Psoas muscle (tissue), 8 donors: ENCODE data around the gene SPG7. TPM values are rescaled to one million over a fixed set of nuclear protein-coding genes. Genes with fewer than 3 reads are reported as not detected.

Experiments used
- ATAC-seq, 4 donors: fragments of 200-7000 bp; cut with Tn5 transposase; one replicate each; pipeline ENCODE4 v1.9.1; 2020; ENCODE audit warnings: moderate library complexity in 3 of 4, mild to moderate bottlenecking in 2 of 4
- DNase-seq, 2 donors: peaks; one replicate each; pipeline ENCODE4 v3.0.0-alpha.2; 2020
- H3K27ac ChIP-seq: fragments of 200-600 bp; one replicate; pipeline ENCODE4 v1.8.0; 2022
- H3K27me3 ChIP-seq, 3 donors: fragments of 200-600 bp in 1 of 3; one replicate each; pipeline versions ENCODE4 v1.6.1 to v1.8.0; 2013 to 2022; ENCODE audit warnings: low read length in 2 of 3, mild to moderate bottlenecking in 2 of 3, moderate library complexity in 1 of 3; ENCODE audit not compliant: insufficient read depth in 3 of 3
- H3K36me3 ChIP-seq, 2 donors: fragments of 200-600 bp in 1 of 2; one replicate each; pipeline versions ENCODE4 v1.6.1 to v1.8.0; 2013 to 2022; ENCODE audit warnings: low read depth in 1 of 2, mild to moderate bottlenecking in 1 of 2, moderate library complexity in 1 of 2; ENCODE audit not compliant: insufficient read depth in 1 of 2
- H3K4me1 ChIP-seq: fragments of 200-600 bp; one replicate; pipeline ENCODE4 v1.8.0; 2022
- H3K4me3 ChIP-seq: fragments of 200-600 bp; one replicate; pipeline ENCODE4 v1.8.0; 2022; ENCODE audit warnings: mild to moderate bottlenecking
- H3K9me3 ChIP-seq: fragments of 200-600 bp; one replicate; pipeline ENCODE4 v1.8.0; 2022
- WGBS, 3 donors: extraction: QIAGEN DNeasy Blood & Tissue Kit; methylation state at CpG; one replicate each; pipeline versions ENCODE4 v1.1.6 to v1.1.7; 2013; 5-methylcytosine and 5-hydroxymethylcytosine counted together
- intact Hi-C, 2 donors: fragments of 100-400 bp; cut with DNase I; formaldehyde crosslinking; loops; one replicate each; pipeline versions ENCODE4 v1.11.0 to v1.14.2; 2022
- polyA plus RNA-seq, 3 donors: library from polyadenylated mRNA; stranded (reverse); fragments of 200-250 nt; gene quantifications; one replicate each; pipeline ENCODE4 v1.2.3, GENCODE V29; 2013
- total RNA-seq, 4 donors: library from RNA; stranded (reverse); fragmentation: NEBNext Ultra II Directional in 2 of 4; extraction: Animal tissue kit (Norgen Biotek cat#: 25700) in 2 of 4; gene quantifications; one replicate each; pipeline versions ENCODE4 v1.2.1 to v1.2.4, GENCODE V29; 2021 to 2023
- TF ChIP-seq, protein P1 (sequence below): fragments of 200-600 bp; IDR thresholded peaks from one replicate; pipeline ENCODE4 v1.8.0; 2022; ENCODE audit warnings: antibody characterized with exemption
- donor health status: healthy with polysubstance abuse.
- donor health status: DM: no; HTN: no; CAD: no; lungs with moderate emphysema.
- donor health status: Bipolar disorder and iron deficiency.
- donor health status: healthy.
- donor health status: DM: yes; HTN: yes; CAD: no.
- donor health status: DM: no; HTN: no; CAD: no.
- donor health status: DM: no; HTN: no; CAD: no.
- donor health status: DM: yes; HTN: yes; CAD: no.

The SPG7 gene
- total and polyA plus RNA-seq, 7 donors = 57.5 to 95.3 (median 86.8) TPM

DNA sequence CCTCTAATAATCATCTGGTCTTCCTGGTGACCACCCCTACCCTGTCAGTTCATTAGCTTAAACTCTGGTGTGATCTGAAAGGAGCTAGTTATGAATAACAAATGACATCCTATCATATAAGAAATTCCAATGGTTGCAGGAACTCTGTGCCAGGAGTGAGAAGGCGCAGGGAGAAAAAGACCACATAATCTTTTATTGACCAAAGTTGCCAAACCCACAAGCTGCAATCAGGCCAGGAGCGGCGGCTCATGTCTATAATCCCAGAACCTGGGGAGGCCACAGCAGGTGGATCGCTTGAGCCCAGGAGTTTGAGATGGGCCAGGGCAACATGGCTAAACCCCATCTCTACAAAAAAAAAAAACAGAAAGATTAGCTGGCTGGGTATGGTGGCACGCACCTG, 41.3 kb upstream of the SPG7 start:
- WGBS, 3 donors = 92 to 99% (median 93%) methylated on average over 5 of the region's 5 CpGs
- H3K27ac ChIP-seq = no peak overlapping the region
- TF ChIP-seq, protein P1, sequence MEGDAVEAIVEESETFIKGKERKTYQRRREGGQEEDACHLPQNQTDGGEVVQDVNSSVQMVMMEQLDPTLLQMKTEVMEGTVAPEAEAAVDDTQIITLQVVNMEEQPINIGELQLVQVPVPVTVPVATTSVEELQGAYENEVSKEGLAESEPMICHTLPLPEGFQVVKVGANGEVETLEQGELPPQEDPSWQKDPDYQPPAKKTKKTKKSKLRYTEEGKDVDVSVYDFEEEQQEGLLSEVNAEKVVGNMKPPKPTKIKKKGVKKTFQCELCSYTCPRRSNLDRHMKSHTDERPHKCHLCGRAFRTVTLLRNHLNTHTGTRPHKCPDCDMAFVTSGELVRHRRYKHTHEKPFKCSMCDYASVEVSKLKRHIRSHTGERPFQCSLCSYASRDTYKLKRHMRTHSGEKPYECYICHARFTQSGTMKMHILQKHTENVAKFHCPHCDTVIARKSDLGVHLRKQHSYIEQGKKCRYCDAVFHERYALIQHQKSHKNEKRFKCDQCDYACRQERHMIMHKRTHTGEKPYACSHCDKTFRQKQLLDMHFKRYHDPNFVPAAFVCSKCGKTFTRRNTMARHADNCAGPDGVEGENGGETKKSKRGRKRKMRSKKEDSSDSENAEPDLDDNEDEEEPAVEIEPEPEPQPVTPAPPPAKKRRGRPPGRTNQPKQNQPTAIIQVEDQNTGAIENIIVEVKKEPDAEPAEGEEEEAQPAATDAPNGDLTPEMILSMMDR = no peak
- H3K4me1 ChIP-seq = peaks cover 51% of the 10 kb centered on the region
- DNase-seq = no peak
- no peak overlapping the region for H3K4me3 ChIP-seq
- ATAC-seq = no peak
- H3K9me3 ChIP-seq = no peaks in the 10 kb centered on the region
- intact Hi-C loops = no loop called here
- no peaks in the 10 kb centered on the region for H3K27me3 ChIP-seq
- no peaks in the 10 kb centered on the region for H3K36me3 ChIP-seq

DNA sequence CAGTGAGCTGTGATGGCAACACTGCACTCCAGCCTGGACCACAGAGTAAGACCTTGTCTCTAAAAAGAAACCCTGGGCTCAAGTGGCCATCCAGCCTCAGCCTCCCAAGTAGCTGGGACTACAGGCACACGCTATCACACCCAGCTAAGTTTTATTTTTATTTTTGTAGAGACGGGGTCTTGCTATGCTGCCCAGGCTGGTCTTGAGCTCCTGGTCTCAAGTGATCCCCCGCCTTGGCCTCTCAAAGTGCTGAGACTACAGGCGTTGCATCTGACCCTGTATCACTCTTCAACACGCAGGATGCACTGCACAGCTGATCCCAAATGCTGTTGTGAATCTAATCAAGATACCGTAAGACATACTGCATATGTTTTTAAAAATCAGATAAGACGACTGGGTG, 40.8 kb upstream of the SPG7 start:
- no peak overlapping the region for H3K27ac ChIP-seq
- no peaks in the 10 kb centered on the region for H3K9me3 ChIP-seq
- H3K36me3 ChIP-seq = no peaks in the 10 kb centered on the region
- H3K27me3 ChIP-seq = no peaks in the 10 kb centered on the region
- peaks cover 55% of the 10 kb centered on the region for H3K4me1 ChIP-seq
- no peak for ATAC-seq
- no peak overlapping the region for H3K4me3 ChIP-seq
- 91 to 95% (median 93%) methylated on average over 7 of the region's 7 CpGs for WGBS, 3 donors
- no peak for DNase-seq
- intact Hi-C loops = no loop called here
- TF ChIP-seq, protein P1 = no peak

DNA sequence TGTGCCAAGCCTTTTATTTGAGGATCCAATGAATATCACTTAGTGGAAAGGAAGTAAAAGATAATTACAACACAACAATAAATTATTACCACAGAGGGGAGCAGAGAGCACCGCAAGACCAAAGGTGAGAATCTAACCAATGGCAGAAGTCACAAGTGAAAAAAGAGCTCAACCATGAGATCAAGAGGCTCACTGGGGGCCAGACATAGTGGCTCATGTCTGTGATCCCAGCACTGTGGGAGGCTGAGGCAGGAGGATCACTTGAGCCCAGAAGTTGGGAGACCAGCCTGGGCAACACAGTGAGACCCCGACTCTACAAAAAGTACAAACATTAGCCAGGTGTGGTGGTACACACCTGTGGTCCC, 35.5 kb upstream of the SPG7 start:
- H3K4me1 ChIP-seq = peaks cover 85% of the 10 kb centered on the region

DNA sequence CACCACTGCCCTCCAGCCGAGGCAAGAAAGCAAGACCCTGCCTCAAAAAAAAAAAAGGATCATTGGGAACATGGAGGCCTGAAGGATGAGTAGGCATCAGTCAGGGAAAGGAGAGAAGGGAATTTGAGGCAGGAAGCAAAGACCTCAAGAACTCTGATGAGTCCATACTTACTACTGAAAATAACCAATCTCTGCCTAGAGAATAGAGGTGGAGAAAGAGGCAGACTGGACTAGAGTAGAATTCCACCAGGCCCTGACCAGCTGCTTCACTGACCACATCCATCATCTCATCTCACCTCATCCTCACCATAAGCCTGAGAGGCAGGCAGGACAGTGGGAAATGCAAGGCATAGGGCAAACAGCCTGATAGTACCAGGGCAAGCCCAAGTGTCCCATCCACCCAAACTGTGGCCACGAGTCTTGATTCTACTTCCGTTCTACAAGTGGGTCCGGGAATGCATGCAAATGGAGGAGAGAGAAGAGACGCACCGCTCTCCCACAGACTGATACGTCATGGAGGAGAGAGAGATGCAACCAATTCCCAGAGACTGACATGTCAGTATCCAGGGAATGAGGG, 35.0 kb upstream of the SPG7 start:
- DNase-seq (no peak), ATAC-seq (no peak)
- H3K4me1 ChIP-seq = peaks cover 84% of the 10 kb centered on the region
- H3K9me3 ChIP-seq = no peaks in the 10 kb centered on the region
- 88 to 95% (median 90%) methylated on average over 7 of the region's 7 CpGs for WGBS, 3 donors
- no peak overlapping the region for H3K27ac ChIP-seq
- no peak overlapping the region for H3K4me3 ChIP-seq
- intact Hi-C loops = no loop called here
- TF ChIP-seq, protein P1 = no peak
- H3K27me3 ChIP-seq = no peaks in the 10 kb centered on the region
- H3K36me3 ChIP-seq = no peaks in the 10 kb centered on the region

More for the DNA sequence above, 35.5 kb upstream of the SPG7 start:
- intact Hi-C loops = no loop called here
- no peak overlapping the region for H3K27ac ChIP-seq
- 89 to 94% (median 89%) methylated on average over 2 of the region's 2 CpGs for whole genome bisulfite sequencing, 3 donors
- no peaks in the 10 kb centered on the region for H3K27me3 ChIP-seq
- no peaks in the 10 kb centered on the region for H3K9me3 ChIP-seq
- ATAC-seq = no peak
- no peaks in the 10 kb centered on the region for H3K36me3 ChIP-seq
- TF ChIP-seq, protein P1 = no peak
- peak in 1 of 2 donors; percentile 15 for DNase-seq
- no peak overlapping the region for H3K4me3 ChIP-seq

DNA sequence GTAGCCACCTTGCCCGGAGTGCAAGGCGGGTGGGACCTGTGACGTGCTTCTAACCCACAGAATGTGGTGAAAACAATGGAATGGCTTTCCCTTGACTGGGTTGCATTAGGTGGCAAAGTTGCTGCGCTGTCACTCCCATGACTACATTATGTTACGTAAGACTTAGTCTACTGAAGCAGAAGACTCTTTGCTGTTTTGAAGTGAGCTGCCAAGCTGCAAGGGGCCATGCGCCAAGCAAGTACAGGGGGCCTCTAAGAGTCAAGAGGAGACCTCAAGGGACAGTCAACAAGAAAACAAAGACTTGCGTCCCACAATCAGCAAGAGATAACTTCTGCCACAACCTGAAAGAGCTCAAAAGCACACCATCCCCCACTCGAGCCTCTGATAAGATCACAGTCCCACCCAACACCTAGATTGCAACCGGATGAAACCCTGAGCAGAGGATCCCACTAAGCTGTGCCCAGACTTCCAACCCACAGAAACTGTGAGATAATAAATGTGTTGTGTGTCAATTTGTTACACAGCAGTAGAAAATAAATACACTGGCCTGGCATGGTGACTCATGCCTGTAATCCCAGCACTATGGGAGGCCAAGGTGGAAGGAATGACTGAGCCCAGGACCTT, 34.3 kb upstream of the SPG7 start:
- intact Hi-C loops = no loop called here
- ATAC-seq = peak in 3 of 4 donors; percentile 44 to 59 (median 49)
- no peak overlapping the region for H3K4me3 ChIP-seq

More for the DNA sequence above, 34.3 kb upstream of the SPG7 start:
- Histone ChIP-seq H3K9me3 (no peaks in the 10 kb centered on the region), H3K27me3 (no peaks in the 10 kb centered on the region), H3K4me1 (peaks cover 84% of the 10 kb centered on the region), H3K36me3 (no peaks in the 10 kb centered on the region), H3K27ac (no peak overlapping the region)
- DNase-seq = peak in 1 of 2 donors; percentile 35
- TF ChIP-seq, protein P1 = no peak
- WGBS, 3 donors = 86% methylated on average over 9 of the region's 9 CpGs
